ENCODE data around the gene UNC5A.

UNC5A gene

DNA sequence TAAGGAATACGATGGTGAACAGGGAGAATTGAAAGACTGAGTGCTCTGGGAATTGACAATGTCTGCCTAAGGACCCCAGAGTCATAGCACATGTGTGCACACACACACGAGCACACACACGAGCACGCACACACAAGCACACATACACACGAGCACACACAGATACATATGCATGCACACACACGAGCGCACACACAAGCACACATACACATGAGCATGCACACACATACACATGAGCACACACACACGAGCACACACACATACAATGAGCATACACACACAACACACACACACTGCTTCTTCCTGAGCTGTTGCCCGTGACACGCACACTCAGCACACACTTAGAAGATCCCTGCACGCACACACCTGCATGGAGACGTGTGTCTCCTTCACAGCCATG, 10.9 kb upstream of the UNC5A start:
- DNase-seq (ENCODE audit: low read depth in 1 of 2, low spot score in 1 of 2), result no peak

DNA sequence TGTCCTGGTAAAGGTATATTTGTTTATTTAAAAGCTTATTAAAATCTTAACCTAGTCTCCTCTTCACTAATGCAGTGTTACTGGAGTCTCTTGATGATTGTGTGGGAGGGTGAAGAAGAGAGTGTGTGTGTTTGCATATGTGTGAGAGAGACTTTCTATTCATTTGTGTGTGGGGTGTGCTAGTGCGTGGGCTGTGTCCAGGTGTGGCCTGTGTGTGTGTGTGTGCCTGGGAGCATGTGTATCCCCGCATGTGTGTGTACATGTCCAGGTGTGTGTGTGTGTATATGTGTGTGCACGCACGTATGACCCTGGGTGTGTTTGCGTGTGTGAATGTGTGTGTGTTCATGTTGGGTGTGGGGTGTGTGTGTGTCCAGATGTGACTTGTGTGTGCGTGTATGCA, 10.3 kb upstream of the UNC5A start:
- DNase-seq (ENCODE audit: low read depth in 1 of 2, low spot score in 1 of 2), result no peak

DNA sequence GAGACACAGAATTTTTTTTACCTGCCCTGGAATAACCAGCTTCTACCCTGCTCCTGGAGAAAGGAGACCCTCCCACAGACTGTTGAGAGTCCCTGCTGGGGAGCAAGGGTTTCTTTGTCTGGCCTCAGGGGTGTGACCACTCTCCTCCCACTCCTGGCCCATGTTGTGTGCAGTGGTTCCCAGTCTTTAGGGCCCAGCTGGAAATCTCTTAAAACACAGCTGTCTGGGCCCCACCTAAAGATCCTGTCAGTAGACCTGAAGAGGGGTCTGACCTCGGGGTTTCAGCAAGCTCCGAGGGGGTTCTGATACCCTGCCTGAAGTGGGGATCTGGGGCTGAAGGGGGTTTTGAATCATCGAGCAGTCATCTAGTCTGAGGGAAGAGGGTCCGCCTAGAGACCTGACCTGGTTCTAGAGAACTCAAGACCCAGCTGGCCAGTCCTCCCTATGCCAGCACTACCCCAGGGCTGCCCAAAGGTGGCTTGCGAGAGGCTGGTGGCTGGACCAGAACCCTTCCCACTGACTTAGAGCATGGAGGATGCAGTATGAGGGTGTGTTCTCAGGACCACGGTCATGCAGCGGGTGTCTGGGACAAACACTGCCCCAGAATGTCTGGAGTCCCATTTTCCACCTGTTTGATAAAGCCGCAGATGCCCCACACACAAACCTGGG, 8.1 kb upstream of the UNC5A start:
- no peak for DNase-seq (ENCODE audit: low read depth in 1 of 2, low spot score in 1 of 2)

DNA sequence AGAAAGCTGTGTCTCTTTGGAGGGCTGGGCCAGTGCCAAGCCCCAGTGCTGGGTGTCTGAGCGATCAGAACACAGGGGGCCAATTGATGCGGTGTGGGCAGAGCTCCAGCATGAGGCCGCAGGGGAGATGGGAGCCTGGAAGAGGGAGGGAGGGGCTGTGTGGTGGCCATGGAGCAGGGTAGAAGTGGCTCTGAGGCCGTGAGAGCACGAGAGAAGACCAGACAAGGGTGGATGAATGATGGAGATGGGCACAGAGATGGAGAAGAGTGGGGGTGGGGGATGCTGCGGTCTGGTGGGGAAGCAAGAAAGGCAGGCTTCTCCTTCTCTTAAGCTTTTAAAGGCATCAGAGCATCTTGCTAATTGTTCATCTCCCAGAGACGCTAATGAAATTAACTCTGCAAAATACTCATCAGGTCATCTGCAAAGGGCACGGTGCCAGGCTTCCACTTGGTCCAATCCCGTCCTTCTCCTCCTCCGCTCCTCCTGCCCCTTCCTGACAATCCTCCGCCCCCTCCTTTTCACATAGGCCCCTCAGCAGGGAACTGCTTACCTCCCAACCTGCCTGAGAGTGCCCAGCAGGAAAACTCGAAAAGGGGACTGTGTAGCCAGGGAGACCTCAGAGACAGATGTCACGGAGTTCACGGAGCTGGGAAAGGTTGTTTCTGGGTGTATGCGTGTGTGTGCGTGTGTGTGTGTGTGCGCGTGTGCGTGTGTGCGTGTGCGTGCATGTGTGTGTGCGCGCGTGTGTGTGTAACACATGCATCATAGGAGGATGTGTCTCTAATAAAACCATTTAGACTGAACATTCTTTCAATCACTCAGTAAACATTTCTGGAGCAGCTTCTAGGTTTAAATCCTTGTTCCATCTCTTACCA, 7.1 kb upstream of the UNC5A start:
- DNase-seq (ENCODE audit: low read depth in 1 of 2, low spot score in 1 of 2), result no peak

DNA sequence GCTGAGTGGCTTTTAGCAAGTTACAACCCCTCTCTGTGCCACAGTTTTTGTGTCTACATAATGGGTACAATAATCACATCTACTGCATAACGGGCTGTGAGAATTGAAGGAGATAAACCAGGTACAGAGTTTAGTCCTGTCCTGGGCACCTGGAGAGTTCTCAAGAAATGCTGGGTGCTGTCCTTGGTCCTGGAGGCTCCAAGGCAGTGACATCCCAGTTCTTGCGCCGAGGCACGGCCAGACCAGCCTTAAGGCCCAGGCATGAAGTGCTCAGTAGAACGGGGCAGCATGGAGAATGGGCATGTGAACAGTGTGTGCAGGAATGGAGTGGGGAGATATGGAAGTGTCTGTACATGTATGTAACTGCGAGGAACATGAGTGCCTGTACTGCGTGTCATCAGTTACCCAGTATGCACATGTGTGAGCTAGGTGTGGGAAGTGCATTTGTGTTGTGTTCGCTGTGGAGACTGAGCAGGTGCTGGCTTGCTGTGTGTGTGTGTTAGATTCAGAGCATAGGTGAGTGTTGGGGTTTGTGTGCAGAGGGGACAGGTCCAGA, 6.3 kb upstream of the UNC5A start:
- DNase-seq (ENCODE audit: low read depth in 1 of 2, low spot score in 1 of 2), result no peak

DNA sequence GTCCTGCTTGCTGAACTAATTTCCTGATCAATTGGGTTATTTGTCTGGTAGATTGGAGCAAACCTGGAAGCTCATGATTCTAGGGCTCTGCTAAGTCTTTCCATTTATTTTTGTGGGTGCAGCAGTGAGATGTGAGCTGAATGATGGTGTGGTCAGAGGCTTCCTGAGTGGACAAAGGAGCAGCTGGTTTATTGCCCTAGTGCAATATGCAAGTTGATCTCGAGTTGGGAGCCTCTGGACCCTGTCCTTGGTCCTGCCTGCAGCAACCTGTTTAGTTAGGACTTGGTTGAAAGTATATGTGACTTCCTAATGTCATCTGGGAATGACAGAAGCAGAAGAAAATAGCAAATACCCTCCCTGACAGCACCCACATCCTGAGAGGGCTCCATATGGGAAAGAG, 4.2 kb upstream of the UNC5A start:
- DNase-seq (ENCODE audit: low read depth in 1 of 2, low spot score in 1 of 2), result no peak

DNA sequence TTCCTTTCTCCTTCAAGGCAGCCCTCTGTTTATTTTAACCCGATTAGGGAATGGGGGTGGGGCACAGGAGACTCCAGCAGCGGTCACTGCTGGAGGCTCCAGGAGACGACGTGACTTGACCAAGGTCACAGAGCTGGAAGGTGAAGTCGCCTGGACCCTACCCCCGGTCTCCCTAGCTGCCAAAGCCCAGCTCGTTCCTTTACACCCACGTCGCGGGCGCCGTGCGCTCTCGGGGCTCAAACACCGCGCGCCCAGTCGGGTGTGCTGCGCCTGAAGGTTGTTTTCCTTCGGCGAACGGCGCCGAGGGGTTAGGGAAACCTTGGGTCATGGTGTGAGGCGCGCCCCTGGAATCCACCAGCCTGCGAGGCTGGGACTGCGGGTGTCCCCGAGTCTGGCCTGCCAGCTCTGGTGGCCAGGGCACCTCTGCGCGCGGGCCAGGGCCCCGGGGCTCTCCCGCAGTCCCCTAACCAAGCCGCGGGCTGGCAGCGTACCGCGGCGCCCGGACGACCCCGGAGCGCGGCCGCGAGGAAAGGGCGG, 747 bp upstream of the UNC5A start:
- no peak for DNase-seq (ENCODE audit: low read depth in 1 of 2, low spot score in 1 of 2)

DNA sequence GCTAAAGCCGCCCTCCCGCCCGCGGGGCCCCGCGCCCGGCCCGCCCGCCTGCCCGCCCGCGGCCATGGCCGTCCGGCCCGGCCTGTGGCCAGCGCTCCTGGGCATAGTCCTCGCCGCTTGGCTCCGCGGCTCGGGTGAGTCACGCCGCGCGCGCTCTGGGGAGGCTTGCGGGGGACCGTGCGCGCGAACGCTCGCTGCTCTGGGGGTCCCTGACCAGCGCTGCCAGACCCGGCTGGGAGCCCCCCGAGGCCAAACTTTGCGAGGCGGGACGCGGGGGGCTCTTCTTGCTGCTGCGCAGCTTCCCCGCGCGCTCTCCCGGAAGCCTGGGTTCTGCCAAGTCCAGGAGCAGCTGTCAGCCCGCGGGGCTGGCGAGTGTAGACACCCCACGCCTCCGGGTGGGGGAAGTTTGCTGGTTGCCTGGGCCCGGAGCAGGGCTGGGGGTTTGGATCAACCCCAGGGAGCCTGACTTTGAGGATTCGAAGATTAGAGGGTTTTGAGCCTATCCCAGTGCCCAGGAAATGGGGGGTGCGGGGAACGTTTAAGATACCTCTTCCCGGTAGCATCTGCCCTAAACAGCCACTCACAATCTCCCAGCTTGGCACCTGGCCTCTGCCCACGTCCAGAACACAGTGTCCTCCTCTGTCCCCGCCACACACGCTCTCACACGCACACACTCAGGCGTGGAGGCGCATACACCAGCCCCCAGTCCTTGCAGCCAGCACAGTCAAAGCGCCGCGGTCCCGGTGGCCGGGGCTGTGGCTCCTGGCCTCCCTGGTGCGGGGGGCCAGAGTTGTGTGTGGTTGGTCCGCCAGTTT, 535 bp downstream of the UNC5A start:
- DNase-seq (ENCODE audit: low read depth in 1 of 2, low spot score in 1 of 2), result no peak

DNA sequence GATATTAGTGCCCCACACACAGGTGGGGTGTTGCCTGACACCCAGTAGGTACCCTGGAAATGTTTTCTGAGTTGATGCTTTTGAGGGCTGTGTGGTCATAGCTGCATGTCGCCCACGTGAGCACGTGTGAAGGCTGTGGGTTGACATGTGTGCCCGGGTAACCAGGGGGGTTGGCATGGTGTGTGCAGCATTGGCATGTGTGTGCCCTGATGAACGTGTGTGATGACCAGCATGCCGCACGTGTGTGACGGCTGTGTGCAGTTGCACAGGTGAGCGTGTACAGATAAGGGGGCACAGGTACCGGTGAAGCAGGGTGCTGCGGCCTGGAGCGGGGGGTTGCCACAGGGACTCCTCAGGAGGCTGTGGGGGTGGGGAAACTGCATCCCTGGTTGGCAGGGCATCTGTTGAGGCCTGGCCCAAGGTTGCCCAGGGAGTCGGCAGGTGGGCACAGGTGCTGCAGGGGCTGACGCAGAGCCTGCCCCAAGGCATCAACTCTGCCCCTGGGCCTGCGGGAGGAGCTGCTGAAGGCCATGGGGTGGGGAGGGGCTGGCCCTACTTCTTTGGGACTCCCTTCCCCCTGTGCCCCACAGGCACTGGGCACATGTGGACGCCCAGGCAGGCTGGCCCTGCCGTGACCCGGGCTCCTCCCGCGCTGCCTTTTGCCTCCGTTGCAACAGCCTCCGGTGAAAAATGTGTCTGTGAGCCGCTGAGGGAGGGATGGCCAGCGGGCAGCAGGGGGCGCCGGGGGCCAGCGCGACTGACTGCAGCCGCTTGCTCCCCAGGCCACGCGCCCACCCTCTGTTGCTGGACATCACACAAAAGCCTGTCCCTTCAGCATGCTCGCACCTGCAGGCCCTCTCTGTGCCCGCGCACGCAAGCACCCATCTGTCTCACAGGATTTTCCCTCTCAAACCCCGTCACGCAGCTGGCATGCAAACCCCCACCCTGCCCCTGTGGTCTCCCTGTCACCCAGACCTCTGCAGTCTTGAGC, 2.2 kb downstream of the UNC5A start:
- no peak for DNase-seq (ENCODE audit: low read depth in 1 of 2, low spot score in 1 of 2)

DNA sequence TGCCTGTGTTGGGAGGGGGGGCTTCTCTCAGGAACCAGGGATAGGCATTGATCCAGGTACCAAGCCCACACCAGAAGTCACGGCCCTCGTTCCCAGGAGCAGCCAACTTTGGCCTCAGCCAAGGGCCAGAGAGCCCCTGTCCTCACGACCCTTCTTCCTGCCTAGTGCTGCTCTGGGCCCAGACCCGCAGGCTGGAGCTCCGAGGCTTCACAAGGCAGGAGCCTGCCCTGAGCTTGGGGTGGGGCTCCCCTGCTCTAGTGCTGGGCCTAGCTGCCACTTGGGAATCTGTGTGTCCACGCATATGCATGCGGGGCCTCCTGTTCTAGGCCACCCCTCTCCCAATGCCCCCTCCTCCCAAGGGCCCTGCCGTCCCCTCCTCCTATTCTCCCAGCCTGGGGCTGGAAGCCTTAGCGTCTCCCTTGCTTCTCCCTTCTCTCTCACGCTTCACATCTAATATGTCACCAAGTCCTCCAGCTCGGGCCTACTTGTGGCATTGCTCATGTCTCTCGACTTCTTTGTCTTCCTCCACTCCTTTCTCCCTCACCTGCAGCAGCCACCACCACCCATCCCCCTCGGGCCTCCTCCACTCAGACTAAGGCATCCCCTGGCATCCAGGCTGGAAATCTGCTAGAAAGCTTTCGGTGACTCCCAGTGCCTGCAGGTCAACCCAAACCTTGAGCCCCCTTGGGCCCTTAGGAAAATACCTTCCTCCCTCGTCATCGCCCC, 3.4 kb downstream of the UNC5A start:
- no peak for DNase-seq (ENCODE audit: low read depth in 1 of 2, low spot score in 1 of 2)

DNA sequence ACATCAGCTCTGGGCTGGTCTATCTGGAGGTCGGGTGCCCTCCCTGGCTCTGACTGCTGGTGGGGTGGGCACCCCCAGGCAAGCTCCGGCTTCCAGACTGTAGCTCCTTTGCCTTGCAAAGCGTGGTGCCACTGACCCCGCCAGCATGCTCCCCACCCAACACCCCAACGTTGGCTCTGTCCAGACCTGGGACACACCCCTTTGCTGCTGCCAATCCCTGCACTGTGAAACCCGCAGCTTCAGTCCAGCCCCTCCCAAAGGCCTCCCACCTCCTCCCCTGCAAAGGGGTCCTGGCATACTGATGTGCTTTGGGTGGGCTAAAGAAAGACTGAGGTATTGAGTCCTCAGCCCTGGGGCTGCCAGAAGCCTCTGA, 3.9 kb downstream of the UNC5A start:
- no peak for DNase-seq (ENCODE audit: low read depth in 1 of 2, low spot score in 1 of 2)

DNA sequence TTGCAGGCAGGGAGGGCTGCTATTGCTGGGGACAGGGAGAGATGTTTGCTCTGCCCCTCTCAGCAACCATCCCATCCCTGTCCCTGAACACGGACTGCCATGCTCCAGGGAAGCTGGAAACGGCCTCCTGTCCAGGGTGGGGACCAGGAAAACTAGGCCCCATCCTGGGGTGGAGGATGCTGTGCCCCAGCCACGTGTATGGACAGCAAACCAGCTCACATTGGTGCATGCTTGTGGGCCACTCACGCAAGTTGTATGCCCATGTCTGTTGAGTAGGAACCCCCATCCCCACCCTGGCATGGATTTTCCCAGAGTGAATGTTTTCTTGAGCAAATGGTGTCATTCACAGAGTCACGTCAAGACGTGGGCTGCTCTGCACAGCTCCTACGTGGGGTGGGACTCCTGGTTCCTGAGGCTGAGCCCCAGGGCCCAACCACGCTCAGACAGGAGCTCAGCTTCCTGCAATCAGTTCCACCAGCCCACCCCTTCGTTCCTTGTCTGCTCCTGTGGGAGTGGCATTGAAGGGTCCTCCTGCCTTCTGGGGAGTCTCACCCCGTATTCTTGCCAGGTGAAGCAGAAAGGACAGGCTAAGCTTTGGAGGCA, 4.6 kb downstream of the UNC5A start:
- no peak for DNase-seq (ENCODE audit: low read depth in 1 of 2, low spot score in 1 of 2)

DNA sequence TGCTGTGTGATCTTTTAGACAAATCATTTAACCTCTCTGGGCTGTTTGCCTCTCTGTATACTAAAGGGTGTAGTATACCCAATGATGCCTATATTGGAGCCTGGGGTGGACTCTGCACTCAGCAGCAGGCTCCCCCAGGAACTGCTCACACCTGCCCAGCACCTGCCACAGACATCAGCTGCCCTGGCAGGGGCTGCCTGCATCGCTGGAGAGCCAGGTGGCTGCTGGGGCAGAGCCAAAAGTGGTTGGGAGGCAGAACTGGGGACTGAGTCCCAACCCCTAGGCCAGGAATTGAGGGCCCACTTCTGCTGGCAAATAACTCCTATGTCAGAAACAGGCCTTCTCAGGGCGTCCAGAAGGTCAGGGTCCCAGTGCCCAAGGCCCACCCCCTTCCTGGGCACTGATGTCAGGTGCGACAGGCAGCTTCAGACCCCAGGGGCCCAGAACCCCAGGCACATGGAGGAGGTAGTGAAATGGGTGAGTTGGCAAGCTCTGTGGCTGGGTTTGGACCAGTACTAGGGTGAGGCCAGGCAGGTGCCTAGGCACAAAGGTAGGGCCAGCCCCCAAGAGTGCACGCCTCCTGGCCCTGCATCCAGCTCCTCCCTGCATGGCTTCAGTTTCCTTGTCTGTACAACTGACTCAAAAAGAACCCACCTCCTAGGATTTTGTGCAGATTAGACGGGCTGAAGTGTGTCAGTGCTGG, 5.8 kb downstream of the UNC5A start:
- DNase-seq (ENCODE audit: low read depth in 1 of 2, low spot score in 1 of 2), result no peak

DNA sequence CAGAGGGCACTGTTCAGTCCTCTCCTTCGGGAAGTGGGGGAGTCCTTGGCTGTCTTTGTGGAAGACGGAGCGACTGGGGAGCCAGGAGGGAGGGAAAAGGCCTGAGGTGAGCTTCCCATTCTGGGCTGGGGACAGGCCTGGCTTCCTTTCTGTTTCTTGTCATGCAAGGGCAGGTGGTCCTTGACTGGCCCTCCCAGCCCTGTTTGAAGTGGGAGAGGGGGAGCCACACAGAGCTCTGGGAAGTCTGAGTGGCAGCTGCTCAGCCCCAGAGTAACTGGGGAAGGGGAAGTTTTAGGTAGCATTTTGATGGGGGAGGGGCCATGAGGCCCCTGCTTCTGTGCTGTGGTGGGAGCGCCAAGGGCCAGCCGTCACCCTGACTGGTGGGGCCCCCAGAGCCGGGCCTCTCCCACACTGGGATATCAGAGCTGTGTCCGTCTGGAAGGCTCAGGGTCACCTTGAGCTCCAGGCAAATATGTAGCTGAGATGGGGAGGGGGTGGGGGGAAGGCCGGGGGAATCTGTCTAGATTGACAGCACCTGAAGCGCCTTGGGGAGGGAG, 6.5 kb downstream of the UNC5A start:
- DNase-seq (ENCODE audit: low read depth in 1 of 2, low spot score in 1 of 2), result no peak

DNA sequence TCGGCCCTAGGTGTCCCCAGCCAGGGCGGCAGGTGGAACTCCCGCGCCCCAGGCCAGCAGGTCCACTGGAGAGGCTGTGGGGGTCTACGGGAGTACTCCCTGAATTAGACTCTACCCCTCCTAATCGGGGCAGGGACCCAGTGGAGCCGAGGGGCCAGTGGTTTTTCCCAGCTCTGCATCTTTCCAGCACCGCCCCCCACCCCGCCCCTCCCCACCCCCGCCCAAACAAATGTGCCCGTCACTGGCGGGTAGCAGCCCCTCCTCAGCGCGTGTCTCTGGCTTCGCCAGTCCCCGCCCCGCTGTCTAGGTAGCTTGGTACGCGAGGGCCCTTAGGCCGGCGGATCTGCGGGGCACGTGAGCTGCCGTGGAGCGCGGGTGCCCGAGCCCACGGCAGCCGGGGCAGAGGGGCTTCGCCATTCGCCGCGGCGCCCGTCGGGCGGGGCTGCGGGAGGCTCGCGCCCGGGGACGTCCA, 7.0 kb downstream of the UNC5A start:
- DNase-seq (ENCODE audit: low read depth in 1 of 2, low spot score in 1 of 2), result no peak

DNA sequence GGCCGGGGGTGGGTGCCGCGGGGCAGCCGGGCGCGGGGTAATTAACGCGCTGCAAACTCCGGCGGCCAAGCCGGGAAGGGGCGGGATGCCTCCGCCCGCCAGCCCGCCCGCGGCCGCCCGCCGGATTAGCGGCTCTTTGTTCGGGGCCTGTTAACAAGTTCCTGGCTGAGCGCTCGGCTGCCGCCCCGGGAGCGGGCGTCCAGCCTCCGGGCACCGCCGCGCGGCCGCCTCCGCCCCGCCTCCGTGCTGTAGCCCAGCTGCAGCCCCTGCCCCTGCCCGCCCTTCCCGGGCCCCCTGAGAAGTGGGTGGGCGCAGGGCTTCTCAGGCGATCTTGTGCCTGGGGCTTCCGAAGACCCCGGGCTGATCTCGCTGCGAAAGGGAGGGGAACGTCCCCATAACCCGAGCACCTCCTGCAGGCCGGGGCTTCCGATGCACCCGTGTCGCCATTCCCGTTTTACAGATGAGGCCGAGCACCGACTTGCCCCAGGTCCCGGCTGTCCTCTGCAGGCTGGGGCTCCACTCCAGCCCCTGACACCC, 7.5 kb downstream of the UNC5A start:
- no peak for DNase-seq (ENCODE audit: low read depth in 1 of 2, low spot score in 1 of 2)

DNA sequence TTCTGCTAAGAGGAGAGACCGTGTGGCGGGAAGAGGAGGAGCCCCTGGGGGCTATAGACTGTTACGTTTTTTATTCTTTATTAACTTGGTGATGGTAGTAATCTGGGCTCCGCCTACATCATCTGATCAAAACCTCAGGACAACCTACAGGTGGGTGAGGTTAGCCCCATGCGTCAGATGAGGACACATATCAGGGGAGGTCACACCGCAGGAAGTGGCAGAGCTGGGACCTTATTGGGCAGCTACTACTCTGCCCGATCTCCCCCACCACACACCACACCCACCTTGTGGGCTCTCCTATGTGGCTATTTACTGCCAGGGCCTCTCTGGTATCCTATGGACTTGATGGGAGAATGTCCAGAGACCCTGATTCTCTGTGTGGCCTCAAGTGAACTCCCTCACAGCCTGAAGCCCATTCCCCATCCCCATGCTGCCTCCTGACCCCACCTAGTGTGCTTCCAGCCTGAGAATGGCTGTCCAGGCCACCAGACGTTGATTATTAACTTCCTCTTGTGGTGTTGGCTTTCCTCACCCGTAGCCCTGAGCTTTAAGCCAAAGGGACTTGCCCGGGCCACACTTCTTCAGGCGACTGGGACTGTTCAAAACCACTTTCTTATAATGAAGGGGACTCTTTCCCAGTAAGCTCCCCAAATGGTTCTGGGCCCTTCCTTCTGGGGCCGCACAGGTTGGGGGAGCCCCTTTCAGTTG, 8.2 kb downstream of the UNC5A start:
- no peak for DNase-seq (ENCODE audit: low read depth in 1 of 2, low spot score in 1 of 2)

All from activated CD4-positive, alpha-beta T cell treated with anti-CD3 and anti-CD28 coated beads, Interleukin-2, amount 50 U/mL, for 24 hours (primary cell).